IMR-90 (cell line): ENCODE results near the gene KIF1A. TPM values are rescaled to one million over a fixed set of nuclear protein-coding genes. Genes with fewer than 3 reads are reported as not detected.

Experiments
- ATAC-seq: fragments of 200-7000 bp; cut with Tn5 transposase; 2 replicates; pipeline ENCODE4 v1.9.1; 2020; ENCODE audit warnings: low read depth, mild to moderate bottlenecking, moderate library complexity
- BruUV-seq: library from RNA; stranded (reverse); fragments of 400-500 nt; replicated peaks from 2 replicates; lab custom pipeline; 2021; lab: Mats Ljungman, UMichigan
- CTCF ChIA-PET: fragments of 300-600 bp; formaldehyde crosslinking; extraction: SDS; loops from one replicate; lab custom pipeline; 2021; ENCODE audit warnings: antibody characterized with exemption; lab: Yijun Ruan, JAX
- POLR2A ChIA-PET: fragments of 300-600 bp; sonication (Branson Sonifier 250); formaldehyde crosslinking; loops from one replicate; lab custom pipeline; 2022; ENCODE audit warnings: antibody characterized with exemption; ENCODE audit not compliant: unreplicated experiment; lab: Charles Lee
- DNase-seq: peaks from one replicate; pipeline ENCODE4 v3.0.0; 2013
- H2AFZ ChIP-seq: replicated peaks from 2 replicates; pipeline ENCODE3; 2013; ENCODE audit warnings: low read length, mild to moderate bottlenecking; ENCODE audit not compliant: poor library complexity
- H2AK5ac ChIP-seq: 2 replicates; pipeline ENCODE4 v1.6.1; 2013; ENCODE audit warnings: low read depth, low read length, inconsistent platforms
- H2AK9ac ChIP-seq: replicated peaks from 2 replicates; pipeline ENCODE3; 2013; ENCODE audit warnings: mild to moderate bottlenecking, low read depth, low read length, moderate library complexity; ENCODE audit not compliant: poor library complexity
- H2BK120ac ChIP-seq: 2 replicates; pipeline ENCODE4 v1.6.1; 2013; ENCODE audit warnings: low read depth, low read length, inconsistent platforms
- H2BK15ac ChIP-seq: 3 replicates; pipeline ENCODE4 v1.6.1; 2013; ENCODE audit warnings: low read depth, low read length, inconsistent platforms
- H2BK20ac ChIP-seq: 2 replicates; pipeline ENCODE4 v1.6.1; 2013; ENCODE audit warnings: low read depth, mild to moderate bottlenecking, inconsistent platforms, low read length, moderate library complexity
- H2BK5ac ChIP-seq: 2 replicates; pipeline ENCODE4 v1.6.1; 2013; ENCODE audit warnings: mild to moderate bottlenecking, low read depth, low read length, inconsistent platforms; ENCODE audit not compliant: poor library complexity, severe bottlenecking
- H3K14ac ChIP-seq: replicated peaks from 2 replicates; pipeline ENCODE4 v1.6.1; 2013; ENCODE audit warnings: low read depth, low read length, inconsistent platforms
- H3K18ac ChIP-seq: 2 replicates; pipeline ENCODE4 v1.6.1; 2013; ENCODE audit warnings: low read depth, low read length, control low read depth
- H3K23ac ChIP-seq: 2 replicates; pipeline ENCODE4 v1.6.1; 2013; ENCODE audit warnings: low read depth, low read length, inconsistent platforms
- H3K27ac ChIP-seq: 2 replicates; pipeline ENCODE4 v1.5.1; 2013; ENCODE audit warnings: mild to moderate bottlenecking, control low read depth, low read length; ENCODE audit not compliant: insufficient read depth
- H3K27me3 ChIP-seq: 2 replicates; pipeline ENCODE4 v1.6.1; 2013; ENCODE audit warnings: low read length; ENCODE audit not compliant: control insufficient read depth, insufficient read depth
- H3K36me3 ChIP-seq: 2 replicates; pipeline ENCODE4 v1.6.1; 2013; ENCODE audit warnings: low read length, mixed read lengths; ENCODE audit not compliant: control insufficient read depth, insufficient read depth
- H3K4ac ChIP-seq: 2 replicates; pipeline ENCODE4 v1.6.1; 2013; ENCODE audit warnings: low read depth, low read length, inconsistent platforms
- H3K4me1 ChIP-seq: 2 replicates; pipeline ENCODE4 v1.6.1; 2013; ENCODE audit warnings: low read length, mixed read lengths; ENCODE audit not compliant: control insufficient read depth, insufficient read depth
- H3K4me2 ChIP-seq: 2 replicates; pipeline ENCODE4 v1.6.1; 2013; ENCODE audit warnings: low read depth, mild to moderate bottlenecking, control low read depth, low read length, moderate library complexity
- H3K4me3 ChIP-seq: 2 replicates; pipeline ENCODE4 v1.5.1; 2013; ENCODE audit warnings: low read depth, mild to moderate bottlenecking, control low read depth, low read length, moderate library complexity; ENCODE audit not compliant: insufficient read depth
- H3K56ac ChIP-seq: 2 replicates; pipeline ENCODE4 v1.6.1; 2013; ENCODE audit warnings: low read length, inconsistent platforms; ENCODE audit not compliant: insufficient read depth; ENCODE audit errors: extremely low read depth
- H3K79me1 ChIP-seq, 2 experiments: 2 replicates each; pipeline ENCODE4 v1.6.1; 2013; ENCODE audit warnings: low read length in 2 of 2, inconsistent platforms in 1 of 2, low read depth in 1 of 2
- H3K9ac ChIP-seq: 2 replicates; pipeline ENCODE4 v1.6.1; 2013; ENCODE audit warnings: low read depth, low read length, control low read depth
- H3K9me1 ChIP-seq: 2 replicates; pipeline ENCODE4 v1.6.1; 2013; ENCODE audit warnings: low read length, inconsistent platforms; ENCODE audit not compliant: insufficient read depth
- H3K9me3 ChIP-seq: 2 replicates; pipeline ENCODE4 v1.6.1; 2013; ENCODE audit warnings: low read length; ENCODE audit not compliant: control insufficient read depth, insufficient read depth
- H4K20me1 ChIP-seq: 2 replicates; pipeline ENCODE4 v1.6.1; 2013; ENCODE audit warnings: low read length, inconsistent platforms; ENCODE audit not compliant: insufficient read depth
- H4K5ac ChIP-seq: 2 replicates; pipeline ENCODE4 v1.6.1; 2013; ENCODE audit warnings: mild to moderate bottlenecking, low read depth, low read length, control low read depth
- H4K8ac ChIP-seq, 2 experiments: 2 replicates each; pipeline ENCODE4 v1.6.1; 2013; ENCODE audit warnings: low read depth in 2 of 2, low read length in 2 of 2, control low read depth in 1 of 2, inconsistent platforms in 1 of 2
- H4K91ac ChIP-seq: 2 replicates; pipeline ENCODE4 v1.6.1; 2013; ENCODE audit warnings: low read depth, low read length, inconsistent platforms; ENCODE audit not compliant: insufficient read depth
- BHLHE40 ChIP-seq: fragments of 150-350 bp; IDR thresholded peaks from 2 replicates; pipeline ENCODE4 v1.6.1; 2016; ENCODE audit warnings: mild to moderate bottlenecking, low read depth, low read length
- CTCF ChIP-seq: conservative IDR thresholded peaks from 2 replicates; pipeline ENCODE4 v1.5.1; 2012; ENCODE audit warnings: mild to moderate bottlenecking, low read depth, low read length, improper control_type of control experiment
- ELK1 ChIP-seq: fragments of 150-350 bp; IDR thresholded peaks from 2 replicates; pipeline ENCODE4 v1.6.1; 2016; ENCODE audit warnings: low read depth, mild to moderate bottlenecking, low read length, moderate library complexity, borderline replicate concordance
- MAZ ChIP-seq: IDR thresholded peaks from 2 replicates; pipeline ENCODE4 v1.6.1; 2012; ENCODE audit warnings: low read depth, mild to moderate bottlenecking, low read length, improper control_type of control experiment, moderate library complexity, borderline replicate concordance
- POLR2A ChIP-seq: IDR thresholded peaks from 2 replicates; pipeline ENCODE4 v1.6.1; 2012; ENCODE audit warnings: mild to moderate bottlenecking, low read depth, low read length
- USF2 ChIP-seq: fragments of 150-350 bp; IDR thresholded peaks from 2 replicates; pipeline ENCODE4 v1.6.1; 2017; ENCODE audit warnings: mild to moderate bottlenecking, antibody characterized with exemption, low read length, low read depth
- WGBS, 2 experiments: methylation state at CpG; one replicate each; pipeline versions ENCODE4 v1.1.5 to v1.1.7; 2013; ENCODE audit warnings: missing lambda C conversion rate in 2 of 2; ENCODE audit not compliant: insufficient read length in 1 of 2; ENCODE audit errors: extremely low coverage in 2 of 2; 5-methylcytosine and 5-hydroxymethylcytosine counted together
- dilution Hi-C: fragments of 300-500 bp; cut with HindIII; formaldehyde crosslinking; loops from one replicate; pipeline ENCODE4 v1.14.3; 2018; ENCODE audit warnings: low sequenced_read_pairs; ENCODE audit not compliant: unreplicated experiment
- in situ Hi-C: fragments of 300-500 bp; cut with MboI; formaldehyde crosslinking; loops from 3 replicates; pipeline ENCODE4 v1.14.3; 2019; ENCODE audit warnings: low sequenced_read_pairs, inconsistent platforms, mixed read lengths
- intact Hi-C: fragments of 100-400 bp; cut with micrococcal nuclease; formaldehyde crosslinking; loops from 2 replicates; pipeline ENCODE4 v1.10.0; 2022
- polyA plus RNA-seq, 3 experiments: library from polyadenylated mRNA; depleted of rRNA; stranded (reverse); fragments of >200 nt; gene quantifications; 2 replicates each; pipeline ENCODE4 v1.2.3, GENCODE V29; 2012; ENCODE audit warnings: low replicate concordance in 1 of 3
- total RNA-seq: library from RNA; depleted of rRNA; stranded (reverse); fragments of >200 nt; gene quantifications from 2 replicates; pipeline ENCODE4 v1.2.3, GENCODE V29; 2012

The KIF1A gene
- total and polyA plus RNA-seq, 2 of the 4 experiments (the other 2 are of a cell fraction) = under 0.01 TPM; not detected in 1

- Histone ChIP-seq H2BK120ac (no peak overlapping the region), H3K4me1 (no peaks in the 10 kb centered on the region), H3K23ac (no peak overlapping the region), H2BK5ac (no peak overlapping the region), H2AFZ (no peak overlapping the region), H2AK5ac (no peak overlapping the region), H3K27me3 (peaks cover 44% of the 10 kb centered on the region; the same call in 1 of the 2 replicates), H4K8ac (no peak overlapping the region), H3K4ac (no peak overlapping the region), H4K91ac (no peak overlapping the region), H3K4me3 (no peak overlapping the region), H3K9ac (no peak overlapping the region), H3K27ac (no peak overlapping the region), H3K9me1 (no peaks in the 10 kb centered on the region), H4K5ac (no peak overlapping the region), H2BK15ac (no peak overlapping the region), H4K20me1 (no peaks in the 10 kb centered on the region), H3K4me2 (no peak overlapping the region), H3K56ac (no peak overlapping the region), H2BK20ac (no peak overlapping the region), H2AK9ac (no peak overlapping the region), H3K9me3 (no peaks in the 10 kb centered on the region), H3K36me3 (no peaks in the 10 kb centered on the region), H3K79me1 (no peaks in the 10 kb centered on the region), H3K14ac (no peak overlapping the region), H3K18ac (no peak overlapping the region)
- CTCF ChIA-PET = no interaction called here
- DNase-seq = no peak
- no TSS peak for BruUV-seq
- WGBS, 2 experiments = 84% methylated on average over 6 of the region's 31 CpGs; no CpG with 5 or more reads in 1 of the 2 experiments
- intact Hi-C loops = no loop called here
- TF ChIP-seq MAZ (no peak), ELK1 (no peak), POLR2A (no peak), CTCF (no peak), USF2 (no peak), BHLHE40 (no peak)
- POLR2A ChIA-PET = no interaction called here
- dilution Hi-C loops = no loop called here
- no peak for ATAC-seq
- in situ Hi-C loops = no loop called here
These were observed 102.1 kb downstream of the KIF1A start for GRCh38 chr2:240717681-240718581.
